GM12874 (cell line): ENCODE results near the gene PLA2G4B.

ENCODE experiments used
- CTCF ChIP-seq: IDR thresholded peaks from 2 replicates; pipeline ENCODE4 v1.5.1; 2011; ENCODE audit warnings: low read depth, mild to moderate bottlenecking, control low read depth, low read length, moderate library complexity; ENCODE audit not compliant: insufficient read depth

Gene PLA2G4B

GRCh38 chr15:41847981-41848380, 9.3 kb downstream of the PLA2G4B start:
- no peak for TF ChIP-seq CTCF

GRCh38 chr15:41848631-41849030, 10.0 kb downstream of the PLA2G4B start:
- no peak for TF ChIP-seq CTCF

GRCh38 chr15:41849204-41849603, 10.6 kb downstream of the PLA2G4B start:
- no peak for TF ChIP-seq CTCF

GRCh38 chr15:41849861-41850260, 11.2 kb downstream of the PLA2G4B start:
- TF ChIP-seq CTCF: no peak

DNA sequence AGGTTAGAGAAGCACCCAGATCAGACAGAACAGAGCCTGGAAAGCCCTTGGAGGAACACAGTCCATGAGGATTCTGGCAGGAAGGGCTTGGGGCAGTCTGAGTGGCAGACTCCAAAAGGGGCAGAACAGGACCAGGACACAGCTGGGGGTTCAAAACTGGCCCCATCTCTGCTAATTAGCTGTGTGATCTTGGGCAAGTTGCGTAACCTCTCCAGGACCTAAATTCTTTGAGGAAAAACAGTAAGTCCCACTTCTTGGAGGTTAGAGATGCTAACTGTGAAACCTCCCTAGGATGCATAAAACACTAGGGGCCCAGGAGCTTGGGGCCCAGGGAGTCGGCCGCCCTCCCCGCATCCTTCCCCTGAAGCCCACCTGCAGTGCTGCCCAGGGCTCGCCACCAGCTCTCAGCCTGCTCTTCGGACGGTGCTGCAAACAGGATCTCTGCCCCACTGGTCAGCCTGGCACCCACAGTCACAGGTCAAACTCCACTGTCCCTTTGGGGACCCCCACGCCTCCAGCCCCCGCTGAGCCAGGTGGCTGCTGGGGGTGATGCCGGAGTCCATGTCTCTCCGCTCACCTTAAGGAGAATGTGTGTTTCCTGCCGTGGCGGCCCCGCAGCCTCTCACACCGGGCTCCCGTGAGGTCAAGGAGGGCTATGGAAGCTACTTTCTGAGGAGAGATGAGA, 12.0 kb downstream of the PLA2G4B start:
- no peak for TF ChIP-seq CTCF

DNA sequence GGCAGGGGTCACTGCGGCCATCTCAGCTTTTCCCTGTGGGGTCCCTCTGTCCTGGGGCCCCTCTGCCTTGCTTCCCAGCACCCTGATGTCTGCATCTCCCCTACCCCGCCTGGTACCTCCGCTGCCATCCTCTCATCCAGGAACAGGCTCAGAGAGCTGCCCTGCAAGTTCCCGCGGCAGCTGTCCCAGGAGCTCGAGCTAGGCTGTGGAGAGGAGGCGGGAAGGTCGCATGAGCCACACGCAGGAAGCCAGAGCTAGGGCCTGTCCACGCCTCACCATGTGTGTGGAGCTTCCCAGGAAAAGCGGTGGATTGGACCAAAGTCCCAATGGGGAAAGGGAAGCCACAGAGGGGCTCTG, 12.5 kb downstream of the PLA2G4B start:
- no peak for TF ChIP-seq CTCF

DNA sequence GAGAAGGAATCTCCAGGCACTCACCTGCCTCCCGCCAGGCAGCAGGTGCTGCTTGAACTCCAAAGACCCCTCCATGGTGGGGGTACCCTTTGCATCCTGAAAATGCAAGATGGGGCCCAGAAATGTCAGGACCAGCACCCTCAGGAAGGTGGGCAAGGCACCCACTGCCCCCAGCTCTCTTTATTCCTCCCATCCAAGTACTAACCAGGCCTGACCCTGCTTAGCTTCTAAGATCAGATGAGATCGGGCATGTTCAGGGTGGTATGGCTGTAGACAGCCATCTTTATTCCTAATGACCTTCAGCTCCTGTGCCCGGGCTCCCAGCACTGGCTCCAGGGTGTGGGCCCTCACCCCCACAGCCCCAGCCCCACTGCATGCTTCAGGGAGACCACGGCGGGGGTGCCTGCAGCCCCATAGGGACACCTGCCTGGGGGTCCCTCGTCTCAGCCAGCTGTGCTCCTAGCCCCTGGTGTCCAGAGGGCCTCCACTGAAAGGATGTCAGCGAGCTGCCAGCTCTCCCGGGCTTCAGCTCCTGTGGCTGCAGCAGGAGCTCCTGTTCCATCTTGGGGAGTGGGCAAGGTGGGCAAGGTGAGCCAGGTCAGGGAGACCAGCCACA, 13.2 kb downstream of the PLA2G4B start:
- TF ChIP-seq CTCF: no peak
